Ishikawa (cell line): Measurements from ENCODE around the gene NFE2L3.

Experiments
- CEBPB ChIP-seq: IDR thresholded peaks from 2 replicates; pipeline ENCODE4 v1.6.1; 2012
- CREB1 ChIP-seq: IDR thresholded peaks from 2 replicates; pipeline ENCODE4 v1.6.1; 2012; ENCODE audit warnings: low read depth
- EGR1 ChIP-seq: IDR thresholded peaks from 2 replicates; pipeline ENCODE4 v1.6.1; 2012
- EP300 ChIP-seq: IDR thresholded peaks from 2 replicates; pipeline ENCODE4 v1.6.1; 2012; ENCODE audit warnings: borderline replicate concordance
- FOXM1 ChIP-seq: IDR thresholded peaks from 2 replicates; pipeline ENCODE4 v1.6.1; 2012; ENCODE audit warnings: low read depth, borderline replicate concordance
- MAX ChIP-seq: IDR thresholded peaks from 2 replicates; pipeline ENCODE4 v1.6.1; 2012
- NFIC ChIP-seq: IDR thresholded peaks from 2 replicates; pipeline ENCODE4 v1.6.1; 2012
- RAD21 ChIP-seq: IDR thresholded peaks from 2 replicates; pipeline ENCODE4 v1.6.1; 2012; ENCODE audit warnings: low read depth
- TAF1 ChIP-seq: IDR thresholded peaks from 2 replicates; pipeline ENCODE4 v1.6.1; 2012; ENCODE audit warnings: low read depth, mild to moderate bottlenecking
- TCF12 ChIP-seq: IDR thresholded peaks from 2 replicates; pipeline ENCODE4 v1.6.1; 2012; ENCODE audit warnings: low read depth
- TEAD4 ChIP-seq: IDR thresholded peaks from 2 replicates; pipeline ENCODE4 v1.6.1; 2012
- YY1 ChIP-seq: IDR thresholded peaks from 2 replicates; pipeline ENCODE4 v1.6.1; 2012; ENCODE audit warnings: low read depth
- ZBTB7A ChIP-seq: IDR thresholded peaks from 2 replicates; pipeline ENCODE4 v1.6.1; 2012; ENCODE audit warnings: low read depth
- TF ChIP-seq, protein P1 (sequence below): IDR thresholded peaks from 2 replicates; pipeline ENCODE4 v1.6.1; 2012
- TF ChIP-seq, protein P2 (sequence below): IDR thresholded peaks from 2 replicates; pipeline ENCODE4 v1.6.1; 2012; ENCODE audit warnings: low read depth, mild to moderate bottlenecking

Gene NFE2L3

GRCh38 chr7:26159243-26159642, 7.2 kb downstream of the NFE2L3 start:
- TF ChIP-seq TAF1 (no peak), TEAD4 (no peak), YY1 (no peak), NFIC (no peak), MAX (no peak), EP300 (no peak), CREB1 (no peak), ZBTB7A (no peak), EGR1 (no peak), TCF12 (no peak), CEBPB (no peak), RAD21 (no peak)
- TF ChIP-seq, protein P1, sequence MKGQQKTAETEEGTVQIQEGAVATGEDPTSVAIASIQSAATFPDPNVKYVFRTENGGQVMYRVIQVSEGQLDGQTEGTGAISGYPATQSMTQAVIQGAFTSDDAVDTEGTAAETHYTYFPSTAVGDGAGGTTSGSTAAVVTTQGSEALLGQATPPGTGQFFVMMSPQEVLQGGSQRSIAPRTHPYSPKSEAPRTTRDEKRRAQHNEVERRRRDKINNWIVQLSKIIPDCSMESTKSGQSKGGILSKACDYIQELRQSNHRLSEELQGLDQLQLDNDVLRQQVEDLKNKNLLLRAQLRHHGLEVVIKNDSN, result no peak
- TF ChIP-seq, protein P2, sequence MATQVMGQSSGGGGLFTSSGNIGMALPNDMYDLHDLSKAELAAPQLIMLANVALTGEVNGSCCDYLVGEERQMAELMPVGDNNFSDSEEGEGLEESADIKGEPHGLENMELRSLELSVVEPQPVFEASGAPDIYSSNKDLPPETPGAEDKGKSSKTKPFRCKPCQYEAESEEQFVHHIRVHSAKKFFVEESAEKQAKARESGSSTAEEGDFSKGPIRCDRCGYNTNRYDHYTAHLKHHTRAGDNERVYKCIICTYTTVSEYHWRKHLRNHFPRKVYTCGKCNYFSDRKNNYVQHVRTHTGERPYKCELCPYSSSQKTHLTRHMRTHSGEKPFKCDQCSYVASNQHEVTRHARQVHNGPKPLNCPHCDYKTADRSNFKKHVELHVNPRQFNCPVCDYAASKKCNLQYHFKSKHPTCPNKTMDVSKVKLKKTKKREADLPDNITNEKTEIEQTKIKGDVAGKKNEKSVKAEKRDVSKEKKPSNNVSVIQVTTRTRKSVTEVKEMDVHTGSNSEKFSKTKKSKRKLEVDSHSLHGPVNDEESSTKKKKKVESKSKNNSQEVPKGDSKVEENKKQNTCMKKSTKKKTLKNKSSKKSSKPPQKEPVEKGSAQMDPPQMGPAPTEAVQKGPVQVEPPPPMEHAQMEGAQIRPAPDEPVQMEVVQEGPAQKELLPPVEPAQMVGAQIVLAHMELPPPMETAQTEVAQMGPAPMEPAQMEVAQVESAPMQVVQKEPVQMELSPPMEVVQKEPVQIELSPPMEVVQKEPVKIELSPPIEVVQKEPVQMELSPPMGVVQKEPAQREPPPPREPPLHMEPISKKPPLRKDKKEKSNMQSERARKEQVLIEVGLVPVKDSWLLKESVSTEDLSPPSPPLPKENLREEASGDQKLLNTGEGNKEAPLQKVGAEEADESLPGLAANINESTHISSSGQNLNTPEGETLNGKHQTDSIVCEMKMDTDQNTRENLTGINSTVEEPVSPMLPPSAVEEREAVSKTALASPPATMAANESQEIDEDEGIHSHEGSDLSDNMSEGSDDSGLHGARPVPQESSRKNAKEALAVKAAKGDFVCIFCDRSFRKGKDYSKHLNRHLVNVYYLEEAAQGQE, result no peak

DNA sequence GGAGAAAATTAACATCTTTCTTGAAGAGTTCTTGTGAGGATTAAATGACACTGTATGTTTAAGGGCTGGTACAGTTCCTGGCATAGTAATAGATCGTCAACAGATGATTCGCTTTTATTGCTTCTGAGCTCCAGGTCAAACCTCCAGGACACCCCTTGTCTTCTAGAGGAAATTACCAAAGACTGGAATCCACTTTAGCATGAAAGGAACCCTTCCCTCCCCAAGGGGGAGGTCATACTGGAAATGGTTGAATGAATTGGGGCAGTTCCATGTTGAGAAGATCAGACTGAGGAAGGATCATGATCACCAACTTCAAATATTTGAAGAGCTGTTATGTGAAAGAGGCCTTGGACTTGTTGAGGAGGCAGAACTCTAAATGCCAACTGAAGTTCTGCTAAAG, 8.9 kb downstream of the NFE2L3 start:
- TF ChIP-seq TAF1 (no peak), TCF12 (no peak), EGR1 (no peak), CREB1 (no peak), TEAD4 (no peak), CEBPB (no peak), FOXM1 (no peak), EP300 (no peak)
- TF ChIP-seq, protein P1, result no peak

GRCh38 chr7:26162431-26162830, 10.4 kb downstream of the NFE2L3 start:
- no peak for TF ChIP-seq RAD21
- TF ChIP-seq TCF12, result no peak
- no peak for TF ChIP-seq NFIC
- no peak for TF ChIP-seq CREB1
- no peak for TF ChIP-seq MAX
- TF ChIP-seq FOXM1, result no peak
- TF ChIP-seq EGR1, result no peak

GRCh38 chr7:26165950-26166683, 14.1 kb downstream of the NFE2L3 start:
- no peak for TF ChIP-seq CEBPB
- no peak for TF ChIP-seq TEAD4
- no peak for TF ChIP-seq CREB1
- no peak for TF ChIP-seq EGR1
- TF ChIP-seq YY1, result no peak
- no peak for TF ChIP-seq ZBTB7A
- no peak for TF ChIP-seq FOXM1
- no peak for TF ChIP-seq MAX
- TF ChIP-seq, protein P2, result no peak
- no peak for TF ChIP-seq TCF12
- TF ChIP-seq TAF1, result no peak
- no peak for TF ChIP-seq EP300
- TF ChIP-seq NFIC, result no peak
- TF ChIP-seq, protein P1, result no peak
- no peak for TF ChIP-seq RAD21

- TF ChIP-seq RAD21 (no peak), CEBPB (no peak), CREB1 (no peak), TAF1 (no peak), EGR1 (no peak)
Observed at GRCh38 chr7:26166684-26167266, 14.8 kb downstream of the NFE2L3 start.
